Muscle layer of duodenum (tissue), 2 donors: ENCODE data around the gene ARVCF.

Source experiments
- H3K27ac ChIP-seq: one replicate; pipeline ENCODE4 v1.7.0; 2013; ENCODE audit warnings: mild to moderate bottlenecking, low read length
- H3K27me3 ChIP-seq: one replicate; pipeline ENCODE4 v1.7.0; 2013; ENCODE audit warnings: low read depth, mild to moderate bottlenecking, control low read depth, low read length
- H3K36me3 ChIP-seq, 2 donors: one replicate each; pipeline ENCODE4 v1.7.0; 2013; ENCODE audit warnings: low read length in 2 of 2, control low read depth in 1 of 2, mild to moderate bottlenecking in 1 of 2; ENCODE audit not compliant: insufficient read depth in 2 of 2, control insufficient read depth in 1 of 2
- H3K4me1 ChIP-seq, 2 donors: one replicate each; pipeline ENCODE4 v1.7.0; 2013; ENCODE audit warnings: low read length in 2 of 2, mild to moderate bottlenecking in 2 of 2, control low read depth in 1 of 2, moderate library complexity in 1 of 2; ENCODE audit not compliant: insufficient read depth in 2 of 2, control insufficient read depth in 1 of 2
- H3K4me3 ChIP-seq, 2 donors: one replicate each; pipeline ENCODE4 v1.7.0; 2013; ENCODE audit warnings: low read length in 2 of 2, low read depth in 1 of 2, mild to moderate bottlenecking in 1 of 2
- H3K9me3 ChIP-seq, 2 donors: one replicate each; pipeline ENCODE4 v1.7.0; 2013; ENCODE audit warnings: low read length in 2 of 2, control low read depth in 1 of 2, mild to moderate bottlenecking in 1 of 2; ENCODE audit not compliant: control insufficient read depth in 1 of 2
- donor health status: healthy.

The ARVCF gene

DNA sequence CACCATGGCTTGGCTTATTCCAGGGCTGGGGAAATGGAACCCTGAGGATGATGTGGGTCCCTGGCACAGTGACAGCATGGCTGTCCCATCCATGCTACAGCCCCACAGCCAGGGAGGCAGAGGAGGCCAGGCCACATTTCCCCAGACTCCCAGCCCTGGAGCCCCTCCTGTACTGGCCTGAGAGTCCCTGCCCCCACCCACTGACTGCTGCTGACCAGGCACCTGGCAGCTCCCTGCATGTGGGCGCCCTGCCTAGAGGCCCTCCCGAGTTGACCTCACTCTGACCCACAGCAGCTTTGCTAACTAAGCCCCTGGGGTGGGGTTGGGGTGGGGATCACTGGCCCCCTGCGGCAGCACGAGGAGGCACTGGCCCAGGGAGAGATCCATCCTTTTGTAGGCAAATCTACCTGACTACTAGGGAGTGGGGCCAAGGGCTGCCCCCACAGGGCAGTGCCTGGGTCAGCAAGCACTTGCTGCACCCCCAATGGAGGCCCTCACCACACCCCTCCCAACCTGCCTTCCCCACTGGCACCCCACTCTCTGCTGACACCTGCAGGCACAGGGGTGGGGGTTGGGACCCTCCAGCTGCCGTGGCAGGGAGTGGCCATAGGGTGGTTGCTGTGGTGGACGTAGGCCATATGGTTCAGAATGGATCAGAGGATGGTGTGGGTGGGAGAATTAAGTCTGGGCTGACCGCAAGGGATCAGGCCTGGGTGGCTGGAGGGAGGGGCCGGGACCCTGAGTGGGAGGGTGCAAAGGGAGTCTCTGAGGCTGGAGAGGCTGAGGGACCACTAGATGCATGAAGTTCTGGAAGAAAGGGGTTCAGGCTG is 17.4 kb downstream of the ARVCF start:
- Histone ChIP-seq H3K9me3 (peaks cover 0 to 8% of the 10 kb centered on the region in 2 donors), H3K27ac (no peak overlapping the region), H3K4me1 (peaks cover 0 to 23% of the 10 kb centered on the region in 2 donors), H3K4me3 (no peak overlapping the region), H3K27me3 (no peaks in the 10 kb centered on the region), H3K36me3 (no peaks in the 10 kb centered on the region)

DNA sequence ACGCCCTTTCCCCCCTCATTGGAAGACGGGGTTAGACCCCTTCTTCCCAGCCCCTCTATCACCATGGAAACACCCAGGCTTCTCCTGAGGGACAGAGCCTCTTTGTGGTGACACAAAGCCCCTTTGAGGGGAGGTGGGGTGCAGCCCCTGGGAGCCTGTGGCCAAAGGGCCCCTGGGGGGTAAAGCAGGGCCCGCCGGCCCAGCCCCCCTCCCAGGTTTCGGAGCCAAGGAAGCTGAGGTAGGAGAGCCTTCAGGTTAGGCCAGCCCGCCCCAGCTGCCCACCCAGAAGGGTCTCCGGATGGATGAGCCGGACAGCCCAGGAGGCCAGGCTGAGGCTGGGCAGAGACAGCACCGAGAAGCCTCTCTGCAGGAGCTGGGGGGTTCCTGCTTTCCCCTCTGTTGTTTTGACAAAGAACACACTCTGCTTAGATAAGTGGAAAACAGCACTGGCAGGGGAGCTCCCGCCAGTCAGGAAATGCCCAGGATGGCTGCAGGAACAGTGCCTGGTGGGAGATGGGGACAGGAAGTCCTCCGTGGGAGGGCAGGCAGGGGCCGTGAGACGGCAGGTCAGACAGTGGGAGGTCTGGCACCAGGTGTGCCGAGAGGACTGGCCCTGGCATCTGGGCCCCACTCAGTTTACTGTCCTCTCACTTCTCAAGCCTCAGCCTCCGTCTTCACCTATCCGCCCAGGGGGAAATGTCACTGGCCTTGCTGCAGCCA is 18.2 kb downstream of the ARVCF start:
- Histone ChIP-seq H3K27me3 (no peaks in the 10 kb centered on the region), H3K27ac (no peak overlapping the region), H3K4me1 (peaks cover 0 to 23% of the 10 kb centered on the region in 2 donors), H3K4me3 (no peak overlapping the region), H3K36me3 (no peaks in the 10 kb centered on the region), H3K9me3 (peaks cover 0 to 4% of the 10 kb centered on the region in 2 donors)

DNA sequence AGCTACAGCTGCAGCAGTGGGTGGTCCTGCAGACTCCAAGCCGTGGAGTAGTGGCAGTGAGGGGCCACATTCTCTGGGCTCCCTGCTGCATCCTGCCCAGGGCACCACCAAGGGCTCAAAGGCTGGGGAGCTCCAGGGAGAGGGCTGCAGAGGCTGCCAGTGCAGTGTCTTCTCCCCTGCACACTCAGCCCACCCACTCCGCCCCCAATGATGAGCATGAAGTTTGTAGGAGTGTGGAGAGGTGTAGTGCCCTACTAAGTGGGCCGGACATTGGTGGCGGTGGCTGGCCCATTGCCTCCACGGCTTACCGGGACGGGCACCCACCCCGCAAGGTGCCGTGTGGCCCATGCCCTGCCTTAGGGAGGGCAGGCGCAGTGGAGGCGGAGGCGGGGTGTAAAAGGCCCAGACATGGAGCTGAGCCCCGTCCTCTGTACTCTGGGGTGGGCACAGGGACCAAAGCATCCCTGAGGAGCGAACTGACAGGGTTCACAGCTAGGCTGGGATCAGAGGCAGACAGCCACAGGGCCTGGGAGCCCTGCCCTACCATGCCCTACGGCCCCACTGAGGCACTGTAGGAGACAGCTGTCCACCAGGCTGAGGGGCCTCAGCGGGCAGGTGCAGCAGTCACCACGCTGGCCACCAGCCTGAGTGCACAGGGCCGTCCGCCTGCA is 18.9 kb downstream of the ARVCF start:
- Histone ChIP-seq H3K27me3 (no peaks in the 10 kb centered on the region), H3K9me3 (no peaks in the 10 kb centered on the region), H3K4me1 (peaks cover 0 to 30% of the 10 kb centered on the region in 2 donors), H3K4me3 (no peak overlapping the region), H3K36me3 (no peaks in the 10 kb centered on the region), H3K27ac (no peak overlapping the region)

- Histone ChIP-seq H3K36me3 (no peaks in the 10 kb centered on the region), H3K4me1 (peaks cover 0 to 39% of the 10 kb centered on the region in 2 donors), H3K9me3 (no peaks in the 10 kb centered on the region), H3K4me3 (no peak overlapping the region), H3K27me3 (no peaks in the 10 kb centered on the region), H3K27ac (no peak overlapping the region)
These were observed 19.8 kb downstream of the ARVCF start for GRCh38 chr22:19996694-19997384.

DNA sequence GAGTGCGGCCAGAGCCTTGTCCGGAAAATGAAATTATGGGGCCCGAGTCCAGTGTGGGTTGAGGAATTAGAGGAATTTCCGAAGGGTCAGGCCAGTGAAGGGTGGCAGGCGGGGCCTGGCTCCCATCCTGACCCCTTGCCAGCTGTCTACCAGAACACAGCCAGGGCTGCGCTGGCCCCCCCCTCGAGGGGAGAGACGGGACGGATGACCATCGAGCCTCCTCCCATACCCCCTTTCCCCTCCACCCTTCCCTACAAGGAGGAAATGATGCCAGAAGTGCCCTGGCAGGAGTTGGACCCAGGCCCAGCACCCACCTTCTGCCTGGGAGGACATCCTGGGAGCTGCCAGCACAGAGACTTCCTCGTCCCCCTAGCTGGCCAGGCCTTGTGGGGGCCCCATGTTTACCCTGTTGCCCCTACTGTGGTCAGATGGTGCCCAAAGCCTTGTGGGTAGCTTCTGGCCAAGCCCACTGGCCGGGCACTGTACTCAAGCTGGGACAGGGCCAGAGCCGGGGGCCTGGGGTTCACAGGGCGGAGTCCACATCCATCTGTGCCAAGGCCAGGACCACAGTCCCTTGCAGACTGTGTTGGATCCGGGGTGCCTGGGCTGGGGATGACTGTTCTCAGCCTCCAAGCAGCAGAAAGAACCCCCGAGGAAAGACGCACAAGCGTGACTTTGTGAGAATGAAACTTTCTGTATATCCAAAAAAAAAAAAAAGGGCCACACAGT is 20.8 kb downstream of the ARVCF start:
- Histone ChIP-seq H3K9me3 (no peaks in the 10 kb centered on the region), H3K4me1 (peaks cover 0 to 37% of the 10 kb centered on the region in 2 donors), H3K4me3 (no peak overlapping the region), H3K36me3 (no peaks in the 10 kb centered on the region), H3K27me3 (no peaks in the 10 kb centered on the region), H3K27ac (no peak overlapping the region)

- Histone ChIP-seq H3K9me3 (no peaks in the 10 kb centered on the region), H3K27me3 (no peaks in the 10 kb centered on the region), H3K4me3 (no peak overlapping the region), H3K4me1 (peaks cover 0 to 32% of the 10 kb centered on the region in 2 donors), H3K27ac (no peak overlapping the region), H3K36me3 (no peaks in the 10 kb centered on the region)
These were observed 21.6 kb downstream of the ARVCF start for GRCh38 chr22:19994851-19995610.

- Histone ChIP-seq H3K36me3 (no peaks in the 10 kb centered on the region), H3K4me1 (peaks cover 0 to 22% of the 10 kb centered on the region in 2 donors)
These were observed 22.7 kb downstream of the ARVCF start for GRCh38 chr22:19993926-19994325.

DNA sequence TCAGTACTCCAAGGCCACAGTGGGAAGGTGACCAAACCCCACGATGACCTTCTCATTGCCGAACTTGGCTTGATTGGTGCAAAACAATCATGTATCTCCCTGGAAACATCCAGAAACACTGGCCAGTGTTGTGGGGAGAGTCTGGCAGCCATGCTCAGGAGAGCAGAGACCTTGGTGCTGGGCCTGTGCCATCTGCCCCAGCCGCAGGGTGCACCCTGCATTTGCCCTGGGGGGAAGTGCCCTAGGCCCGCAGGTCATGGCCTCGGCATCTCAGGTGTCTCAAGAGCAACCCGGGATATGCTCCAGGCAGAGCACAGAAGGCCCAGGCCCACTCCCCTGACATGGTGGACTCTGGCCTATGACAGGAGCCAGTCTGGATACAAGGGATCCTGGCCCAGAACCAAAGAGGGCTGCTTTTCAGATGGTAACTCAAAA is 23.7 kb downstream of the ARVCF start:
- no peak overlapping the region for H3K27ac ChIP-seq
- H3K9me3 ChIP-seq = no peaks in the 10 kb centered on the region
- H3K27me3 ChIP-seq = no peaks in the 10 kb centered on the region
- H3K36me3 ChIP-seq = no peaks in the 10 kb centered on the region
- H3K4me3 ChIP-seq = no peak overlapping the region
- peaks cover 0 to 18% of the 10 kb centered on the region in 2 donors for H3K4me1 ChIP-seq

More at GRCh38 chr22:19993926-19994325, 22.7 kb downstream of the ARVCF start:
- H3K27me3 ChIP-seq = no peaks in the 10 kb centered on the region
- H3K9me3 ChIP-seq = no peaks in the 10 kb centered on the region
- H3K4me3 ChIP-seq = no peak overlapping the region
- H3K27ac ChIP-seq = no peak overlapping the region

GRCh38 chr22:19992481-19992911 is 24.1 kb downstream of the ARVCF start:
- H3K36me3 ChIP-seq = no peaks in the 10 kb centered on the region
- H3K4me1 ChIP-seq = peaks cover 0 to 18% of the 10 kb centered on the region in 2 donors
- H3K9me3 ChIP-seq = no peaks in the 10 kb centered on the region

More at GRCh38 chr22:19992481-19992911, 24.1 kb downstream of the ARVCF start:
- H3K27me3 ChIP-seq = no peaks in the 10 kb centered on the region
- H3K27ac ChIP-seq = no peak overlapping the region
- no peak overlapping the region for H3K4me3 ChIP-seq
